OCI-LY7 (cell line): ENCODE measurements around the gene COL4A1.

Experiments
- EZH2phosphoT487 ChIP-seq: fragments of 200-600 bp; sonication (generic); IDR thresholded peaks from 2 replicates; pipeline ENCODE4 v1.6.1; 2018; ENCODE audit warnings: low read depth, borderline replicate concordance, mild to moderate bottlenecking, mixed run types, antibody characterized with exemption, low read length, moderate library complexity, mixed read lengths
- TF ChIP-seq, protein P1 (sequence below): fragments of 200-600 bp; sonication (generic); conservative IDR thresholded peaks from 2 replicates; pipeline ENCODE4 v1.5.1; 2014; ENCODE audit warnings: mild to moderate bottlenecking, antibody characterized with exemption, low read length, moderate library complexity, mixed read lengths

DNA sequence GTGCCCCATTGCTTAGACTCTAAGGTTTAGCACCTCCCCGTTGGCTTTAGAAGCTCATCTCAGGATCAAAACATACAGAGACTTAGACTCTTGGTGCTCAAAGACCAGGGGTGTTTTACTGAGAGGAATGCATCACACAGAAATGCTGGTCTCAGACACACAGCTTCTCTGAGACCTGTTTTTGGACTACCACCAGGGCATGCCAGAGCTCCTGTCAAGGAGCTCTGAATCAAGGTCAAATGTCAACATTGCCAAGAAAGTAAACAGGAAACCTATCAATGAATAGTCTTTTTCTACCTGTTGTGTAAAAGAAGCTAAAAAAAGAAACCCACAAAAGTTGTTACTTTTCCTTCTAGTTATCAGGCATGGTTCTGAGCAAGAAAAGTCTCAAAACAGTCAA, 149.2 kb downstream of the COL4A1 start:
- TF ChIP-seq, protein P1, sequence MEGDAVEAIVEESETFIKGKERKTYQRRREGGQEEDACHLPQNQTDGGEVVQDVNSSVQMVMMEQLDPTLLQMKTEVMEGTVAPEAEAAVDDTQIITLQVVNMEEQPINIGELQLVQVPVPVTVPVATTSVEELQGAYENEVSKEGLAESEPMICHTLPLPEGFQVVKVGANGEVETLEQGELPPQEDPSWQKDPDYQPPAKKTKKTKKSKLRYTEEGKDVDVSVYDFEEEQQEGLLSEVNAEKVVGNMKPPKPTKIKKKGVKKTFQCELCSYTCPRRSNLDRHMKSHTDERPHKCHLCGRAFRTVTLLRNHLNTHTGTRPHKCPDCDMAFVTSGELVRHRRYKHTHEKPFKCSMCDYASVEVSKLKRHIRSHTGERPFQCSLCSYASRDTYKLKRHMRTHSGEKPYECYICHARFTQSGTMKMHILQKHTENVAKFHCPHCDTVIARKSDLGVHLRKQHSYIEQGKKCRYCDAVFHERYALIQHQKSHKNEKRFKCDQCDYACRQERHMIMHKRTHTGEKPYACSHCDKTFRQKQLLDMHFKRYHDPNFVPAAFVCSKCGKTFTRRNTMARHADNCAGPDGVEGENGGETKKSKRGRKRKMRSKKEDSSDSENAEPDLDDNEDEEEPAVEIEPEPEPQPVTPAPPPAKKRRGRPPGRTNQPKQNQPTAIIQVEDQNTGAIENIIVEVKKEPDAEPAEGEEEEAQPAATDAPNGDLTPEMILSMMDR: no peak
- TF ChIP-seq EZH2phosphoT487: no peak
